GM19099 (cell line): ENCODE measurements around the gene KIFC3.

Experiments used
- POLR2A ChIP-seq: IDR thresholded peaks from 3 replicates; pipeline ENCODE4 v1.6.1; 2011; ENCODE audit warnings: low read depth; ENCODE audit not compliant: insufficient read length; ENCODE audit errors: extremely low read depth

KIFC3 gene

DNA sequence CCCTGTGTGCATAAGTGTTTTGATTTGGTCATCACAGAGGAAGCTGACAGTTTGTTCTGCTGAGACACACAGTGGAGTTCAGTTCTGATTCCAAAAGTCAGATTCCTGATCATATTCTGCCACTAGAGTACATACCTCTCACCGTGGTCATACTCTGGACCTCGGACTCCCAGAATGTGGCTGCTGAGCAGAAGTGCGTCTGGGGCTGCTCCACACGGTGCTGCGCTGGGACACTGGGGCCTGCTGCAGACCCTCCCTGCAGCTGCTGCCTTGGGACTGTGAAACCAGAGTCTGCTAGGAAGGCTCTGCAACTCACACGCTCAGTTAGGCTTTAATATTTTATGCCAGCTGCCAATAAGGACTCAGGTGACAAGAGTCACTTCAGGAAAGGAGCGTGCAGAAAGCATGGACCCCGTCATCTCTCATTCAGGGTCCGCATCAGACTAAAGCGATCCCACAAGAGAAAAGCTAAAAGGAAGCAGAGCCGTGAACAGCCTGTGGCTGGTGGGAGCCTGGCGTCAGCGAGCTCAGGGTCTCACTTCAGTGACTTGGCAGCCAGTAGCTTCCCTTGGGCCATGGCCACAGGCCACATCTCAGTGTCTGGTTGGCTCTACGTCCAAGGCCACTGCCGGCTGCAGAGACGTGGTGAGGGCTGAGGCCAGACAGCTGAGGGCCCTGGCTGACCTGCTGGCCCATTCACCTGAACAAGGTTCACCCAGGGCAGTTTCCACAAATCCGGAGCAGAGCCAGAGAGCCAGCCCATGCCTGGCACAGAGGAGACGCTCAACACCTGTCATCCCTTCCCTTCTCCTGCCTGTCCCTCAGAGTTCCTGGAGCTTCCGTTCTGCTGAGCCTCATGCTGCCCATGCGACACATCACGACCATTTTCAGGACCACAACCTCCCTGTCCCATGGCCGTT is 24.7 kb upstream of the KIFC3 start:
- TF ChIP-seq POLR2A, result no peak

- TF ChIP-seq POLR2A, result no peak
Observed at GRCh38 chr16:57826052-57826451, 23.8 kb upstream of the KIFC3 start.

DNA sequence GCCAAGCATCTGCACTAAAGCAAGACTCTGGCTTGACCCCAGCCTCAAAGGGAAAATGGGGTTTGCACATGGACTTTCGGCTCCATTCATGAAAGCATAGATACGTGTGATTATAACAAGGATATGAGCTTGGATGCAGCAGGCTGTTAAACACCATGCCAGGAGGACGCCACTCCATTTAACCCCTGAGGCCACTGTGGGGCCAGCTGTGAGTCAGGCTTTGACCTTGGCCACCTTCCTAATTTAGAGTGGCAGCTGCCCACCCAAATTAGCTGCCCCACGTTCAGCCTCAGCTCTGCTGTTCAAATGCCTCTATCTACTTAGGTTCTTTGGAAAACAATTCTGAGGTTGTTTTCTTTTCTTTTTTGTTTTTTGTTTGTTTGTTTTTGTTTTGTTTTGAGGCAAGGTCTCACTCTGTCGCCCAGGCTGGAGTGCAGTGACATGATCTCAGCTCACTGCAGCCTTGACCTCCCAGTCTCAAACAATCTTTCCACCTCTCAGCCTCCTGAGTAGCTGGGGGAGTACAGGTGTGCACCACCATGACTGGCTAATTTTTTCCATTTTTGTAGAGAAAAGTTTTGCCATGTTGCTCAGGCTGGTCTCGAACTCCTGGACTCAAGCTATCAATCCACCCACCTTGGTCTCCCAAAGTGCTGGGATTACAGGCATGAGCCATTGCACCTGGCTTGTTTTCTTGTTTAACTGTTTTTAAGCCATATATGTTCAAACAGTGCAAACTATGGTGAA is 23.2 kb upstream of the KIFC3 start:
- TF ChIP-seq POLR2A, result no peak

DNA sequence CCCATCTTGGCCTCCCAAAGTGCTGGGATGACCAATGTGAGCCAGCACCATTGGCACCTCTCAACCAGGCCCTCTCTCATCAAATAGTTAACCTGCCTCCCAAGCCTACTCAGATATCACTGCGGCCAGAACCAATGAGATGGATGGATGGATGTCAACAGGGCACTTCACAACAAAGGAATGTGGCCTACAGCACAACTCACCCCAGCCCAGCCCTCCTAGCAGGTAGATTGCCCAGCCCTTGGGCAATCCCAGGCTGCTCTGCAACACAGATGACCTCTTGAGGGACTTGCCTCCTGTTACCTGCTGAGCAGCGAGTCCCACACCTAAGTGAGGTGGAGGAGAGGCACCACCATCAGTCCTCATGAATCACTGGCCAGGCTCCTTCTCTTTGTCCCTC is 22.6 kb upstream of the KIFC3 start:
- no peak for TF ChIP-seq POLR2A

DNA sequence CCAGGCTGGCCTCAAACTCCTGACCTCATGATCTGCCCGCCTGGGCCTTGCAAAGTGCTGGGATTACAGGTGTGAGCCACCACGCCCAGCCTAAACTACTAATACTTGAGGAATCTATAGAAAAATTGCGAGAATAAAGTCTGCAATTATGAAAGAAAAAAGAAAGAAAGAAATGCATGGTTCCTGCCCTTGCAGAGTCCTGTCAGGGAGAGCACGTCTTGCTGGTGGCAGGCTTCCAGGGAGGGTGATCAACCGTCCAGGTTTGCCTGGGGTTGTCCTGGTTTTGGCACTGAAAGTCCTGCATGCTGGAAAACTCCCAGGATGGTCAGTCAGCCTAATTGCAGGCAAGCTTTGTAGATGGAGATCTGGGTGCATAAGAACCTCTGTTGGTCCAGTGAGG is 21.5 kb upstream of the KIFC3 start:
- TF ChIP-seq POLR2A, result no peak

DNA sequence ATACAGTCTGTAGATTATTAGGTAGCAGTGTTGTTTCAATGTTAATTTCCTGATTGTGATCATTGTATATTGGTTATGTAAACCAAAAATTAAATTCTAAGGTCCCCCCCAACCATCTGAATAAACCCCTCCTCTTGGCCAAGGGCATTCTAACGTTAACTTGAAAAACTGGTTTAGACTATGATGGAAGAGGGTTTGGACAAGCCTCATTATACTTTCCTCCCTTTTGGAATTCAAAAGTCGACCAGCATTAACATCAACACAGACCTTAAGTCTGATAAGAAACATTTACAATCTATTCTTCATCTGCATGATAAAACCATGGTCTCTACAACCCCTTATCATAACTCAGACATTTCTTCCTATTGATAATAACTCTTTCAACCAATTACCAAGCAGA is 20.6 kb upstream of the KIFC3 start:
- no peak for TF ChIP-seq POLR2A

DNA sequence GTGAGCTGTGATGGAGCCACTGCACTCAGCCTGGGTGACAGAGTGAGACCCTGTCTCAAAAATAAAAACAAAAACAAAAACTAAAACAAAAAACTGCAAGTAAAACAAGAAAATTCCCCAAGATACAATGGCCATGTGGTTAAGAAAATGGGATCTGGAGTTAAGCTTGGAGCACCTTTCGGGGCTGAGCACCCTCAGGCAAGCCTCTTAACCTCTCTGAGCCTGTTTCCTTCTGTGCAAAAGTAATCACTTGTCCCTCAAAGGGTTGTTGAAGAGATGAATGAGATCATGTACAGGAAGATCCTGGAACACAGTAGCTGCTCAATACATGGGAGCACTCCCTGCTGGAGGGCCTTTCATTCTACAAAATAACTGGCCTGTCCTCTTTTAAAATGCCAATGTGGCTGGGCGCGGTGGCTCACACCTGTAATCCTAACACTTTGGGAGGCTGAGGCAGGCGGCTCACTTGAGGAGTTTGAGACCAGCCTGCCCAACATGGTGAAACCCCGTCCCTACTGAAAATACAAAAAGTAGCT is 19.8 kb upstream of the KIFC3 start:
- TF ChIP-seq POLR2A, result no peak

GRCh38 chr16:57821149-57821971 is 19.1 kb upstream of the KIFC3 start:
- TF ChIP-seq POLR2A, result no peak

DNA sequence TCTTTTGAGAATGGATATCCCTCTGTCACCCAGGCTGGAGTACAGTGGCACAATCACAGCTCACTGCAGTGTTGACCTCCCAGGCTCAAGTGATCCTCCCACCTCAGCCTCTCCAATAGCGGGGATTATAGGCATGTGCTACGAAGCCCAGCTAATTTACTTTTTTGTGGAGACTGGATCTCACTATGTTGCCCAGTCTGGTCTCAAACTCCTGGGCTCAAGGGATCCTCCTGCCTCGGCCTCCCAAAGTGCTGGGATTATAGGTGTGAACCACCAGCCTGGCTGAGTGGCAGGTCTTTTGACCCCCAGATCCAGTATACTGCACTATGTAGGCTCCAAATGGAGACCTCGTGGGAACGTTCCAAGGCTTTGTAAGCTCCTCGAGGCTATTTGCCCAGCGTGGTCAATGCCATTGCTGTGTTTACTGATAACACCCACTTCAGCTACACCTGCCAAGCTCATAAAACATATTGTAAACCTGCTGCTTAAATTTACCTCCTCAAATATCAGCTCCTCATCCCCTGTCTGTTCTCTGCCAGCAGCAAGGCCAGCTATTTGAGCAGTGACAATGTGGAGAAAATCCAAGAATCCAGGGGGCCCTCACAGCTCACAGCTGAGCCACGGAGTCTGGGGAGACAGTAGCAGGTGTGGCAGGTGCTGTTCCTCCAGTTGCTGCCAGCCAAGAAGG is 16.2 kb upstream of the KIFC3 start:
- TF ChIP-seq POLR2A, result no peak

DNA sequence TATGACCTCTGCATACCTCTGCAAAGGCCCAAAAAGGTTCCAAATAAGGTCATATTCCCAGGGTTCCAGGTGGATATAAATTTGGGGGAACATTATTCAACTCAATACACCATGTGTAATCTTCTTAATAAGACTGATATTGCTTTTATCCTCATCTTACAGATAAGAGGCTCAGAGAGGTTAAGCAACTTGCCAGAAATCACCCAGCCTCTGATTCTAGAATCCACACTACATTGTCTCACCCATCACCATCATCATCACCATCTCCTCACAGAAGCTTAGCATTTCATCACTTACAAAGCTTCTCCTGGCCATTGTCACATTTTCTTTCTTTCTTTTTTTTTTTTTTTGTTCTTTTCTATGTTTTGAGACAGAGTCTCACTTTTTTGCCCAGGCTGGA is 15.4 kb upstream of the KIFC3 start:
- TF ChIP-seq POLR2A, result no peak

GRCh38 chr16:57815987-57816745 is 13.9 kb upstream of the KIFC3 start:
- TF ChIP-seq POLR2A, result no peak

GRCh38 chr16:57814896-57815295 is 12.6 kb upstream of the KIFC3 start:
- no peak for TF ChIP-seq POLR2A

GRCh38 chr16:57813466-57813865 is 11.2 kb upstream of the KIFC3 start:
- TF ChIP-seq POLR2A, result no peak
